Transverse colon (tissue), 4 donors: Measurements from ENCODE around the gene PIM3. TPM values are rescaled to one million over a fixed set of nuclear protein-coding genes. Genes with fewer than 3 reads are reported as not detected.

ENCODE experiments used
- DNase-seq: peaks from one replicate; pipeline ENCODE4 v3.0.0-alpha.2; 2019
- H3K27ac ChIP-seq, 4 donors: fragments of 200-600 bp; sonication (generic); 2 replicates each; pipeline ENCODE4 v1.5.1; 2016 to 2018; ENCODE audit warnings: inconsistent platforms in 4 of 4
- H3K27me3 ChIP-seq: fragments of 200-600 bp; sonication (generic); 2 replicates; pipeline ENCODE4 v1.5.1; 2017; ENCODE audit warnings: inconsistent platforms
- H3K36me3 ChIP-seq, 4 donors: fragments of 200-600 bp; sonication (generic); 2 replicates each; pipeline ENCODE4 v1.5.1; 2017 to 2019; ENCODE audit warnings: inconsistent platforms in 4 of 4
- H3K4me1 ChIP-seq, 4 donors: fragments of 200-600 bp; sonication (generic); 2 replicates each; pipeline ENCODE4 v1.5.1; 2017 to 2020; ENCODE audit warnings: inconsistent platforms in 4 of 4
- H3K4me3 ChIP-seq, 4 donors: fragments of 200-600 bp; sonication (generic); 1 replicate in 1 of 4; 2 replicates in 3 of 4; pipeline versions ENCODE4 v1.5.1 to v1.6.1; 2017 to 2019; ENCODE audit warnings: inconsistent platforms in 4 of 4
- H3K9me3 ChIP-seq, 2 donors: fragments of 200-600 bp; sonication (generic); 2 replicates each; pipeline ENCODE4 v1.5.1; 2017 to 2019; ENCODE audit warnings: inconsistent platforms in 2 of 2
- CTCF ChIP-seq, 5 experiments: fragments of 200-600 bp in 3 of 5; fragments of 450-650 bp in 2 of 5; sonication (generic) in 3 of 5; IDR thresholded peaks; 1 replicate in 2 of 5; 2 replicates in 3 of 5; pipeline ENCODE4 v1.5.1; 2016 to 2017; ENCODE audit warnings: antibody characterized with exemption in 5 of 5, inconsistent platforms in 3 of 5, mild to moderate bottlenecking in 2 of 5, moderate library complexity in 1 of 5
- EP300 ChIP-seq: sonication (generic); formaldehyde crosslinking; IDR thresholded peaks from one replicate; pipeline ENCODE4 v1.6.1; 2017; ENCODE audit warnings: antibody characterized with exemption, low read depth
- POLR2A ChIP-seq: fragments of 450-650 bp; IDR thresholded peaks from one replicate; pipeline ENCODE4 v1.6.1; 2016; ENCODE audit warnings: antibody characterized with exemption, mild to moderate bottlenecking, moderate library complexity
- POLR2AphosphoS5 ChIP-seq, 3 donors: sonication (generic); formaldehyde crosslinking; IDR thresholded peaks; one replicate each; pipeline ENCODE4 v1.6.1; 2016; ENCODE audit warnings: antibody characterized with exemption in 3 of 3
- WGBS, 2 donors: methylation state at CpG; one replicate each; pipeline ENCODE4 v1.1.5; 2018; ENCODE audit warnings: low coverage in 1 of 2; 5-methylcytosine and 5-hydroxymethylcytosine counted together
- in situ Hi-C, 4 donors: fragments of 200-750 bp; cut with MboI; loops; one replicate each; pipeline versions ENCODE4 v1.15.0 to v1.15.1; 2017; ENCODE audit warnings: low sequenced_read_pairs in 3 of 4, low pct_ligation_motif_present in 1 of 4, low pct_unique_long_range_greater_than_20kb in 1 of 4
- intact Hi-C: fragments of 100-400 bp; cut with DNase I; formaldehyde crosslinking; loops from one replicate; pipeline ENCODE4 v1.15.1; 2023; ENCODE audit warnings: low total_unique reads
- total RNA-seq, 4 donors: library from RNA; depleted of rRNA; stranded (reverse); fragments of >200 nt; gene quantifications; one replicate each; pipeline ENCODE4 v1.1.0, GENCODE V29; 2016

The PIM3 gene
- total RNA-seq, 4 donors from 2014 or later = 115 to 290 (median 147) TPM

- in situ Hi-C loops = loop anchor here in 1 of 4 donors (25.0 kb wide), 1 partner anchor 108 kb away; the partner anchor contains the start of gene ZBED4
- 9% methylated on average over 25 of the region's 32 CpGs; no CpG with 5 or more reads in 1 of the 2 donors for WGBS, 2 donors
Observed at GRCh38 chr22:49970528-49971231, 10.1 kb downstream of the PIM3 start.

GRCh38 chr22:49971232-49972162, 10.9 kb downstream of the PIM3 start:
- H3K36me3 ChIP-seq = no peaks in the 10 kb centered on the region
- TF ChIP-seq POLR2A (peak; percentile 63), POLR2AphosphoS5 (IDR thresholded peaks at IDR 0.05) (peak in 2 of 3 donors; percentile 80), CTCF (IDR thresholded peaks at IDR 0.05) (no peak), EP300 (peak; percentile 92)
- no peaks in the 10 kb centered on the region for H3K9me3 ChIP-seq
- WGBS, 2 donors = 9% methylated on average over 61 of the region's 81 CpGs; no CpG with 5 or more reads in 1 of the 2 donors
- H3K27ac ChIP-seq = peak overlapping the region; percentile 84 to 92 (median 90)
- in situ Hi-C loops = loop anchor here in 1 of 4 donors (25.0 kb wide), 1 partner anchor 109 kb away; the partner anchor contains the start of gene ZBED4
- H3K4me3 ChIP-seq = peak overlapping the region; percentile 22 to 55 (median 40)
- peak; percentile 92 for DNase-seq
- intact Hi-C loops = no loop called here
- H3K4me1 ChIP-seq = peaks cover 25 to 42% (median 37%) of the 10 kb centered on the region in 4 donors
- H3K27me3 ChIP-seq = no peaks in the 10 kb centered on the region

More at GRCh38 chr22:49970528-49971231, 10.1 kb downstream of the PIM3 start:
- no peaks in the 10 kb centered on the region for H3K9me3 ChIP-seq
- intact Hi-C loops = no loop called here
- H3K27ac ChIP-seq = peak overlapping the region; percentile 84 to 92 (median 90)
- TF ChIP-seq POLR2A (peak; percentile 91), POLR2AphosphoS5 (IDR thresholded peaks at IDR 0.05) (peak; percentile 89 to 95 (median 91)), EP300 (peak; percentile 88), CTCF (IDR thresholded peaks at IDR 0.05) (no peak)
- H3K36me3 ChIP-seq = no peaks in the 10 kb centered on the region
- DNase-seq = peak; percentile 96
- peak overlapping the region; percentile 22 to 55 (median 40) for H3K4me3 ChIP-seq
- H3K27me3 ChIP-seq = no peaks in the 10 kb centered on the region
- peaks cover 26 to 43% (median 41%) of the 10 kb centered on the region in 4 donors for H3K4me1 ChIP-seq

- Histone ChIP-seq H3K4me1 (peaks cover 18 to 35% (median 30%) of the 10 kb centered on the region in 4 donors), H3K27ac (peak overlapping the region; percentile 84 to 92 (median 90)), H3K9me3 (no peaks in the 10 kb centered on the region), H3K27me3 (no peaks in the 10 kb centered on the region), H3K36me3 (no peaks in the 10 kb centered on the region), H3K4me3 (peak overlapping the region in 2 of 4 donors; percentile 47 to 55)
- intact Hi-C loops (no loop called here), in situ Hi-C loops (loop anchor here in 1 of 4 donors (25.0 kb wide), 1 partner anchor 110 kb away; the partner anchor contains the start of gene ZBED4)
- 55 to 100% methylated on average over 1 to 40 of the region's 45 CpGs for WGBS, 2 donors
- no peak for TF ChIP-seq CTCF (IDR thresholded peaks at IDR 0.05)
- TF ChIP-seq POLR2A = no peak
- no peak for TF ChIP-seq POLR2AphosphoS5 (IDR thresholded peaks at IDR 0.05)
- TF ChIP-seq EP300 = no peak
- no peak for DNase-seq
Observed at GRCh38 chr22:49972163-49973017, 11.8 kb downstream of the PIM3 start.
